ENCODE data around the gene ETNPPL.

The ETNPPL gene

GRCh38 chr4:108693211-108693610, 69.6 kb downstream of the ETNPPL start:
- Histone ChIP-seq H3K9ac (ENCODE audit: low read length) (no peak overlapping the region), H4K20me1 (ENCODE audit: insufficient read depth, low read length) (no peaks in the 10 kb centered on the region), H3K79me2 (ENCODE audit: low read length) (no peaks in the 10 kb centered on the region), H3K9me3 (ENCODE audit: insufficient read depth, low read length) (no peaks in the 10 kb centered on the region), H3K27ac (ENCODE audit: low read length) (no peak overlapping the region), H3K4me1 (ENCODE audit: low read length) (no peaks in the 10 kb centered on the region), H2AFZ (ENCODE audit: low read depth, low read length) (no peak overlapping the region), H3K36me3 (replicated peaks; ENCODE audit: low read depth, low read length) (no peaks in the 10 kb centered on the region), H3K27me3 (ENCODE audit: low read depth, low read length) (no peaks in the 10 kb centered on the region), H3K4me2 (ENCODE audit: low read length) (no peak overlapping the region), H3K4me3 (ENCODE audit: low read length) (no peak overlapping the region)
- no peak for TF ChIP-seq EZH2phosphoT487 (IDR thresholded peaks at IDR 0.05; ENCODE audit: low read depth)
- no peak for TF ChIP-seq CTCF (IDR thresholded peaks at IDR 0.05; ENCODE audit: low read depth, low read length)

Data from OCI-LY3 (cell line).